Inflammatory macrophage treated with lipopolysaccharide for 4 hours (primary cell): ENCODE measurements around the gene MAGOHB.
"Not testable (repeated sequence)": the region's sequence is repeated elsewhere in the genome, so short reads cannot be mapped to it uniquely, and the experiment has no call there.

Experiments used
- DNase-seq: peaks from one replicate; pipeline ENCODE4 v3.0.0-alpha.2; 2020

The MAGOHB gene

DNA sequence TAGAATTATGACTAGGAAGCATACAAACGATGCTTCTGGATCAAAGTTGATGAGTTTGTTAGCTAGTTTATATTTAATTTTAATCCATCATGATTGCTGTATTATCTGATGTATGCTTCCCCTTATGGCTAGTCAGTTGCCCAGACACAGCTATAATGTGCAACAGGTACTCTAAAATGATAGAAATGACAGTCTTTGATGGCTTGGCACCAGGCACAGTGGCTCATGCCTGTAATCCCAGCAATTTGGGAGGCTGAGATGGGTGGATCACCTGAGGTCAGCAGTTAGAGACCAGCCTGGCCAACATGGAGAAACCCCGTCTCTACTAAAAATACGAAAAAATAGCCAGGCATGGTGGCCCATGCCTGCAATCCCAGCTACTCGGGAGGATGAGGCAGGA is 2.2 kb downstream of the MAGOHB start:
- DNase-seq, result not testable (repeated sequence)

GRCh38 chr12:10610188-10610587 is 3.2 kb downstream of the MAGOHB start:
- no peak for DNase-seq

GRCh38 chr12:10607885-10608458 is 5.4 kb downstream of the MAGOHB start:
- DNase-seq, result no peak

GRCh38 chr12:10601860-10602259 is 11.5 kb downstream of the MAGOHB start:
- DNase-seq, result no peak

GRCh38 chr12:10600988-10601387 is 12.4 kb downstream of the MAGOHB start:
- no peak for DNase-seq

GRCh38 chr12:10595881-10596280 is 17.5 kb downstream of the MAGOHB start:
- DNase-seq, result no peak

DNA sequence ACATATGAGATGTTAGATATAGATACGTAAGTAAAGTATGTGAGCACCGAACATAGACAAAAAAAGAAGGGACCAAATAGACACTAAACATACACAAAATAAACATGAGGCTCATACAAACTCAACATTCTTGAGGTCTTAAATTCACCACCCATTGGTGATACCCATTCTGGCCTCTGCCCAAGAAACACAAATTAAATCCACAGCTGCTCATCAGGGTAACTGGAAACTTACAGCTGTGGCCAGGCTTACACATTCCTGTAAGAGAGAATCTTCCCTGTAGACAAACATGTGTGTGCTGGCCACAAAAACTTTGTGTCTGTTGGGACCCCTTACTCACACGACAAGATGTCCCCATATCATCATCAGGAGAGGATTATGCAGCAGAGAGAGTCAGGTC is 22.4 kb downstream of the MAGOHB start:
- no peak for DNase-seq

- DNase-seq, result no peak
Measured at GRCh38 chr12:10584415-10584814, 29.0 kb downstream of the MAGOHB start.

DNA sequence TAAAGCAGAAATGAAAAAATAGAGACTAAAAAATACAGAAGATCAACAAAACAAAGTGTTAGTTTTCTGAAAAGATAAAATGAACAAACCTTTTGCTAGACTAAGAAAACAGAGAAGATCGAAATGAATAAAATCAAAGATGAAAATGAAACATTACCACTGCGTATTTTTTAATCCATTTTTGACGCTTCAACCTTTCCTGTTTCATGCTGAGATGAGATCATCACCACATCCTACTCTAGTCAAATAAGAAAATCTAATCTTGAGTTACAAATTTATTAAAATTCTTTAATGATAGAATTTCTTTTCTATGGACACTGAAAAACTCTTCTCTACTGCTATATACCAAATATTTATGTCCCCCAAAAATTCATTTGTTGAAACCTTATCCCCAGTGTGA is 30.7 kb downstream of the MAGOHB start:
- no peak for DNase-seq

DNA sequence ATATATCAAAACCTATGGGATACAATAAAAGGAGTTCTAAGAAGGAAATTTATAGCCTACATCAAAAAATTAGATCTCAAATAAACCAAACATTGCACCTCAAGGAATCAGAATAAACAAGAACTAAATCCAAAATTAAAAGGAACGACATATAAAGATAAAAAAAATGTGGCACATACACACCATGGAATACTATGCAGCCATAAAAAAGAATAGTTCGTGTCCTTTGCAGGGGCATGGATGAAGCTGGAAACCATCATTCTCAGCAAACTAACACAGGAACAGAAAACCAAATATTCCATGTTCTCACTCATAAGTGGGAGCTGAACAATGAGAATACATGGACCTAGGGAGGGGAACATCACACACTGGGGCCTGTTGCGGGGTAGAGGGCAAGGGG is 31.3 kb downstream of the MAGOHB start:
- not testable (repeated sequence) for DNase-seq

GRCh38 chr12:10574307-10574706 is 39.1 kb downstream of the MAGOHB start:
- DNase-seq, result no peak

- peak; percentile 20 for DNase-seq
Measured at GRCh38 chr12:10572021-10572490, 41.4 kb downstream of the MAGOHB start.

DNA sequence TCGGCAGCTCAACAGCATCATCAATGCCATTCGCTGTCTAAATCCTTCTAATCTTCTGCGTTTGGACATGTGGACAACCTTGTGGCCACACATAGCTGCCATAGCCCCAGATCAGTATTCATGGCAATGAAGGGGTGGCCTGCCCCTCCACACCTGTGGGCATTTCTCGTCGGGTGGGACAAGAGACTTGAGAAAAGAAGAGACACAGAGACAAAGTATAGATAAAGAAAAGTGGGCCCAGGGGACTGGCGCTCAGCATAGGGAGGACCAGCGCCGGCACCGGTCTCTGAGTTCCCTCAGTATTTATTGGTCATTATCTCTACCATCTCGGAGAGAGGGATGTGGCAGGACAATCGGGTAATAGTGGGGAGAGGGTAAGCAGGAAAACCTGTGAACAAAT is 42.3 kb downstream of the MAGOHB start:
- no peak for DNase-seq

DNA sequence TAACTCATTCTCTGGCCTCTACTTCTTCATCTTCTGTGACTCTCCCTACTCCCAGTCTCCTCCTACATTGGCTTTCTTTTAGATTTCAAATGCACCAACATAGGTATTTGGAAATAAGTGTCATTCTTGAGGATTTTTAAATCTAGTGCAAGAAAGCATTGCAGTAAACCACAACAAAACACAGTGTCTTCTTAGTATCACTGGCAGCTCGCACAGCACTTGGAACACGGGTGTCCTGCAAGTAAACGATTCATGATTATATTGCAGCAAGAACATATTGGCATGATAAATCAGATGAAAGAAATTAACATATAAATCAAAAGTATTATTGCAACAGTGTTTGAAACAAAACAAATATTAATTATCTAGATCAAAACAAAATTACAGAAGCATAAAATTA is 45.6 kb downstream of the MAGOHB start:
- DNase-seq, result no peak

DNA sequence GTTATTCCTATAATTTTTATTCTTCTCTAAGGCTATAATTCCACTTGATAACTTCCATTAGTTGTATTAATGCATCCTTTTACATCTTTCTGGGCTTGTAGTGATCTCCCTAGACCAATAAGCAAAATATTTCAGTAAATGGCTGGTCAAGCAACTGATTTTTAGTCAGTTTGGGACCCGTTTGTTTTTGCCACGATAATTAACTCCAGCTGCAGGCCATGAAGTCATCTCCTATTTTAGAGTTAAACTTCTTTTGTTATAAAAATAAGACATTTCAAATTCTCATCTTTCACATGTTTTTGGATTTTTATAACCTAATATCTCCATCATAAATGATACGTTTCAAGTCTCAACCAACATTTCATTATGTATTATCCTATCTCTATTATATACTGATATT is 49.4 kb downstream of the MAGOHB start:
- DNase-seq, result no peak

DNA sequence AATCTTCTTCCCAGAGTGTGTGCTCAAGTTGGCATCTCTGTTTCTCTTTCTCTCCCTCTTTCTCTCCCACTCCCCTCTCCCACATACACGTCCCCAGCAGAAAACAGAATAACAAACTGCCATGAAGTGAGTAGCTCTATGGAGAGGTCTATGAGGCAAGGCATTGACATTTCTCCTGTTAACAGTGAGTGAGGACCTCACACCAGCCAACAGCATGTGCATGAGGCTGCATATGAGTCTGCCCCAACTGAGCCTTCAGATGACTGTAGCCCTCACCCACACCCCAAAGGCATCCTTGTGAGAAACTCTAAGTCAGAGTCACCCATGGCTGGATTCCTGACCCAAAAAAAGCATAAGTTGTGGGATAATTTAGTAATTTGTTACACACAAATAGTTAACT is 50.4 kb downstream of the MAGOHB start:
- no peak for DNase-seq

DNA sequence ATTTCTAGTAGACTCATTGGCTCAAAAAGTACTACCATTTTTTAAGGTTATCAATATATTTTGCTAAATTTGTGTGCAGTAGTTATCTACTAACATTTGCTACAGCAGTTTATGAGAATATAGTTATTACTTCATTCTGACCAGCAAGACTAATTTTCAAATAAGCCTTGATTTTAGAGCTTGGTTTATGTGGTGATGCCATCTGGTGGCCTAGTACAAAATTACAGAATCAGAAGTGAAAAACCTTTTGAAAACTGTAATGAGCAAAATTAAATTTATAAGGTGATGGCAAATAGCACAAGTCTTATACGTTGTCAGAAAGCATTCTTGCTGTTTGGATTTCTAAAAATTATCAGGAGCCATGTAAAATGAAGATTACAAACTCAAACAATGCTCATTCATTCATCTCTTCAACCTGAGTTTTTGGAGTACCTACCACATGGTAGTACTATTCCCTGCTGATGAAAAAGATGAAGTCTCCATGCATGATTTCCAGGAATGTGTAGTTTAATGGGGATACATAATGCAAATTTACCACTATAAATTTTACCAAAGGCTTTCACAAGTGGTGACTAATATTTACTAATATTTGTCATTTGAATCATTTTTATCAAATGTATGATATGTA is 51.0 kb downstream of the MAGOHB start:
- DNase-seq, result peak; percentile 47

DNA sequence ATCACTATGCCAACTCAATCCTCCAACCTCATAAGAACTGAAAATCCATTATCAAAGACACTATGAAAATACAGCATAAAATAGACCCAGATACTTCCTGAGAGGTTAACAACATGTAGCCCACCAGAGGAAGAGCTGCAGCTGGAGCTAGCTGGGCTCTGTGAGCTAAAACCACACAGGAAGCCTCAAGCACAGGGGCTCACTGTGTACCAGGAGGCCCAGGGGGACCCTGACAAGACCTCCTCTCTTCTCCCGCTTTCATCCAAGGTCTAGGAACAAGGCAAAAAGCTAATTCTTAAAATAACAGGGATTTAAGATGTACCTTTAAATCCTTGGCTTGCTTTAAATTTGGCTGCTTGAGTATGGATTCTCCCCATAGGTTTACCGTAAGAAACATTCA is 54.2 kb downstream of the MAGOHB start:
- DNase-seq, result no peak

DNA sequence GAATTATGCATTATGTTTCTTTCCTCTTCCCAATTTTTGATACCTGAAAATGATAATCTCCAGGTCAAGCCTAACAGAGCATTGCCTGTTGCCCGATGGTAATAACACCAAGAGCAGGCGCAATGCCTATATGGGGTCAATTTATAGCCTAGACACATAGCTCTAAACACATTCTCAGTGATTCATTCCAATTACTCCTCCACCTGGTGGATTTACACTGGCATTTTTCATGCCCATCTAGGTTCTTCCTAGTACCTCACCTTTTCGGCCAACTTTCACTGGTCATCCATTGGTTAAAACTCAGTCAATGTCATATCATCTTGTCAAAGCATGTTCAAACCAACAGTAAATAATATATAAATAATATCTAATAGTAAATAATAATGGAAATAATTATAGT is 54.6 kb downstream of the MAGOHB start:
- DNase-seq, result no peak

GRCh38 chr12:10558301-10558700 is 55.1 kb downstream of the MAGOHB start:
- no peak for DNase-seq

- DNase-seq, result no peak
Measured at GRCh38 chr12:10557766-10558165, 55.6 kb downstream of the MAGOHB start.

- no peak for DNase-seq
Measured at GRCh38 chr12:10557329-10557728, 56.1 kb downstream of the MAGOHB start.

GRCh38 chr12:10554756-10555481 is 58.5 kb downstream of the MAGOHB start:
- no peak for DNase-seq

GRCh38 chr12:10554228-10554755 is 59.1 kb downstream of the MAGOHB start:
- DNase-seq, result no peak
